NCI-H460 (cell line): ENCODE measurements around the gene POFUT1. TPM values are rescaled to one million over a fixed set of nuclear protein-coding genes. Genes with fewer than 3 reads are reported as not detected.
"Not testable (repeated sequence)": the region's sequence is repeated elsewhere in the genome, so short reads cannot be mapped to it uniquely, and the experiment has no call there.

ENCODE experiments used
- DNase-seq: peaks from one replicate; pipeline ENCODE4 v3.0.0-alpha.2; 2016; ENCODE audit warnings: low read depth; ENCODE audit errors: extremely low read depth
- total RNA-seq: library from RNA; depleted of rRNA; stranded (reverse); fragments of >200 nt; shearing (Covaris generic); gene quantifications from 2 replicates; pipeline ENCODE4 v1.2.3, GENCODE V29; 2014

The POFUT1 gene
- total RNA-seq, 1 experiment from 2014 or later = 50.8 TPM

- DNase-seq = no peak
These were observed 24.7 kb downstream of the POFUT1 start for GRCh38 chr20:32232326-32232886.

- no peak for DNase-seq
These were observed 25.6 kb downstream of the POFUT1 start for GRCh38 chr20:32233286-32233685.

DNA sequence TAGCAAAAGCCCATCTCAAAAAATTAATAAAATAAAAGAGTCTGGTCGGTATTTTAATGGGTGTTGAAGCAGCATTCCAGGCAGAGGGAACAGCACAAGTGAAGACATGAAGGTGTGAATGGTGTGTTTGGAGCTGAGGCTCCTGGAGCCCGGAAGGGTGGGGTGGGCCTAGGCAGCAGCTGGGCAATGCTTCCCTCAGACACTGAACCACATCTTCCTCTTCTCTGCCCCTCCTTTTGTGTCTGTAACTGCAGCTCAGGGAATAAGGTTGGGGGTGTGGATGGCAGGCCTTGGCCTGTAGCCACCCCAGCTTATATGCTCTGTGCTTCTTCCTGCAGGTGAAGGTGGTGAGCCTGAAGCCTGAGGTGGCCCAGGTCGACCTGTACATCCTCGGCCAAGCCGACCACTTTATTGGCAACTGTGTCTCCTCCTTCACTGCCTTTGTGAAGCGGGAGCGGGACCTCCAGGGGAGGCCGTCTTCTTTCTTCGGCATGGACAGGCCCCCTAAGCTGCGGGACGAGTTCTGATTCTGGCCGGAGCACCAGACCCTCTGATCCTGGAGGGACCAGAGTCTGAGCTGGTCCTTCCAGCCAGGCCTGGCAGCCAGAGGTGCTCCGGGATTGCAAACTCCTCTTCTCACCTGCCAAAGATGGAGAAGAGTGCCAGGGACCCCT is 26.6 kb downstream of the POFUT1 start:
- no peak for DNase-seq

DNA sequence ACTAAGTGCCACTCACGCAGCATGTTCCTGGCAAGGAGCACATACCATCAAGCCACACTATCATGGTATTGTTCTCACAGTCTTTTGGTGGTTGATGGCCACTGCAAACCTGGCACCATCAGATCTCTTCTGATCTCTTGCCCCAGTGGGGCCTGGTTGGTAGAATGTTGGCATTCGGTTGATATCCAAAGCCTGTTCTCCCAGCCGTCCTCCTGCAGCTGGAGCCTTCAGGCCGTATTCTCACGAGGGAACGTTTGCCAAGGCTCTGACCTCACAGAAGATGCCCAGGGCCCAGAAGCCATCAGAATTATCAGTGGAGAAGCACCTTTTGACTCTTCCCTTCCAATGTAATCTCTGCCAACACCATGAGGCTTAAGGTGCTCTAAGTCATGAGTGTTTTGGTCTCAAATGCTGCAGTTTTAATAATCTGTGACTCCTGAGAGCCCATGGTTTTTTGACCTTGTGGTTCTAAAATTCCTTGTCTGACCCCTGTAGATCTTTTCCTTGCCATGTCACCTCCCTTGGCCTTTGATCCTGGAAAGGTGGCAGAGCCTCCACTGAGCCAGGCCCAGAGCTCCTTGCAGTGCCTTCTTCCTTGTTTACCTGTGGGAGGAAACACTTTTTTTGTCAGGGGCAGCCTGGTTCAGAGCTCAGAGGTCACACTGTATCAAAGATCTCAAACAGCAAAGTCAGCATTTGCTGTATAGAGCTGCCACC is 27.8 kb downstream of the POFUT1 start:
- no peak for DNase-seq

GRCh38 chr20:32236048-32236533 is 28.4 kb downstream of the POFUT1 start:
- DNase-seq = no peak

DNA sequence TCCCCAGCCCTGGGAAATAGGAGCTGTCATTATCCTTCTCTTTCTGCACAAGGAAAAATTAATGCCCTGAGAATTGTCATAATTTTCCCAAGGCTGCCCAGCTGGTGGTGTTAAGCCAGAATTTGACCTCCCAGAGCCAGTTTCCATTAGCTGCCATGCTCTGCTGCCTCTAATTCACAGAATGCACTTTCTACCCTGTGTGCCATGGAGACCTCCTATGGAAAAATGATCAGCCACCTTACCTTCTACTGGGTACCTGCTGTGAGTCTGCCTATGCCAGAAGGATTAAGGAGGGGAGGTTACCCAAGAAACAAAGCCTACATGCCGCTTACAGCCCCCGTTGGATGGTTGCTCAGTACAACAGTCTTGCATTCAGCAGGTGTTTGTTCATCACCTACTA is 29.1 kb downstream of the POFUT1 start:
- DNase-seq = no peak

DNA sequence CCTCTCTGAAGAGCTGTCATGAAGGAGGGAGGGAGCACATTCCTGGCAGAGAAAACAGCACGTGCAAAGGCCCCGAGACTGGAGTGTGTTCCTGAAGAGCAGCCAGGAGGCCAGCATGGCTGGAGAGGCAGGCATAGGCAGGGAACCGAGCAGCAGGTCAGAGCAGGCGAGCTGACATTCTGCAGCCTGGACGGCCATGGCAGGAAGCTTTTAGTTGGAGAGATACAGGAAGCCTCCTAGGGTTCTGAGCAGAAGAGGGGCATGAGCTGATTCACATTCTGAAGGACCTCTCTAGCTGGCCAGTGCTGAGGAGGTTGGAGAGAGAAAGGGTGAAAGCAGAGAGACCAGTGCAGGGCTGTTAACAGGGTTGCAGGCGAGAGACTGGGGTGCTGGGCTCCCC is 29.7 kb downstream of the POFUT1 start:
- no peak for DNase-seq

GRCh38 chr20:32238483-32239425 is 31.1 kb downstream of the POFUT1 start:
- DNase-seq = no peak

GRCh38 chr20:32240205-32240604 is 32.5 kb downstream of the POFUT1 start:
- DNase-seq = no peak

DNA sequence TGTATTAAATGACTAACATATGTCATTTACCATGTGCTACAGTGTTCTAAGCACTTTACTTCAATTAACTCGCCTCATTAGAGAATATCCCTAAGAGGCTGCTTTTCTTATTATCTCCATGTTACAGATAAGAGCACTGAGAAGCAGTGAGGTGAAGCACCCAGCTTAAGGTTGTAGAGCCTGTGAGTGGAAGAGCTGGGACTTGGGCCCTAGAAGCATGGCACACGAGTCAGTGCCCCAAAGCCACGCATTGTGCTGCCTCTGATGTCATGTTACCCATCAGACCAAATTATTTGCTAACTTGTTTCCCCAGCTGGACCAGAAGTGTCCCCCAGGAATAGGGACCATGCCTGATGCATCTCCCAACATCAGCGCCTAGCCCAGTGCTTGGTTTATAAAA is 34.1 kb downstream of the POFUT1 start:
- no peak for DNase-seq

DNA sequence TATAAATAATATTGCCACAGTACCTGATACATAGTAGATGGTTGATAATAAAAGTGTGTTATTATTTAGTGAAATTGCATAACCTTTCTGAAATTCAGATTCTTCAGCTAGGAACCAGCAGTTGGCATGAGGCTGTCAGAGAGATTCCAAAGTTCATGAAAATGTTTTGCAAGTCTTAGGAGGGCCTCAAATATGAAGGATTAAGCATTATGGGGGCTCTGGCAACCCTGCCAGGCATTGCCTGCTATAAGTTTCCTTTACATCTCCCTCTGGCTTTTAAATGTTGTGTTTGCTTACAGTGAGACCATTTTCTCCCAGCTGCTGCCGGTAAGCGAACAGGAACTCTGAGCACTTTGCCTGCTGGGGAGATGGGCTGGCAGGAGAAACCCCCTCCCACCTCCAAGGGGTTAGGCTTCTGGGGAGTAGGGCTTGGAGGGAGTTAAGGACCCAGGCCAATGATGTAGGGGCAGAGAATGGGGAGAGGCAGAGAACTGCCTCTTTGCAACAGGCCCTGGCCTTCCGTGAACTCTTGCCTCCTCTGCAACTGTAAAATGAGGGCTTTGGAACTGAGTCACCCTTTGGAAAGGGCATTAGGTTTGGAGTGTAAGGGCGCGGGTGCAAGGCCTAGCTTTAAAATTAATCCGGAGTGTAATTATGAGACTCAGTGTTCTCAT is 36.6 kb downstream of the POFUT1 start:
- DNase-seq = no peak

DNA sequence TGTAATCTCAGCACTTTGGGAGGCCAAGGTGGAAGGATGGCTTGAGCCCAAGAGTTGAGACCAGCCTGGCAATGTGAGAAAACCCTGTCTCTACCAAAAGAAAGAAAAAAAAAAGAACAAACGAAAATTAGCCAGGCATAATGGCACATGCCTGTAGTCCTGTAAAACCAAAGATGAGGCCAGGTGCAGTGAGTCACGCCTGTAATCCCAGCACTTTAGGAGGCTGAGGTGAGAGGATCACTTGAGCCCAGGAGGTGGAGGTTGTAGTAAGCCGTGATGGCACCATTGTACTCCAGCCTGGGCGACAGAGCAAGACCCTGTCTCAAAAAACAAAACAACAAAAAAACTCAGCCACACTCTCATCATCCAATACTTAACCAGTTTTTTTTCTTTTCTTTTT is 37.3 kb downstream of the POFUT1 start:
- no peak for DNase-seq

- not testable (repeated sequence) for DNase-seq
These were observed 38.5 kb downstream of the POFUT1 start for GRCh38 chr20:32246208-32246607.

GRCh38 chr20:32248043-32248442 is 40.4 kb downstream of the POFUT1 start:
- no peak for DNase-seq

GRCh38 chr20:32249030-32249738 is 41.5 kb downstream of the POFUT1 start:
- no peak for DNase-seq

- no peak for DNase-seq
These were observed 43.8 kb downstream of the POFUT1 start for GRCh38 chr20:32251470-32251869.

- DNase-seq = no peak
These were observed 44.5 kb downstream of the POFUT1 start for GRCh38 chr20:32252189-32252588.

- DNase-seq = not testable (repeated sequence)
These were observed 53.3 kb downstream of the POFUT1 start for GRCh38 chr20:32260973-32261372.

DNA sequence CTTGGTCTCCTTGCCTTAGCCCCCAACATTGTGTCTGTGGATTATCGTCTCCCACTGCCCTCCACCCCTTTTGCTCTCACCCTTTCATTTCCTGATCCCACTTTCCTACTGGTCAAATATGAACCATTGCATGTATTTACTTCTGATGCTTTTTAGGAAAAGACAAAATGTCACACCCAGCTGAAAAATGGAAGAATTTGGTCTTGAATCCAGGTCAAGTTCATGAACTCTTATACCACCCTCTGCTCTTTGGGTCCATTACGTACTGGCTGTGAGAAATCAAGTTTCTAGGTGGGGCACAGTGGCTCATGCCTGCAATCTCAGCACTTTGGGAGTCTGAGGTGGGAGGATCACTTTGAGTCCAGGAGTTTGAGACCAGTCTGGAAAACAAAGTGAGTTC is 54.0 kb downstream of the POFUT1 start:
- DNase-seq = no peak
